Fibroblast of the aortic adventitia (primary cell): ENCODE results near the gene MTMR10. TPM values are rescaled to one million over a fixed set of nuclear protein-coding genes. Genes with fewer than 3 reads are reported as not detected.
A peak's percentile ranks its signal among the peaks of the same experiment; 100 is the strongest.

Experiments used
- DNase-seq: peaks from one replicate; pipeline ENCODE4 v3.0.0-alpha.2; 2010; ENCODE audit warnings: low read depth
- H3K4me3 ChIP-seq: 2 replicates; pipeline ENCODE4 v1.5.1; 2011; ENCODE audit warnings: low read depth, mild to moderate bottlenecking, control low read depth, low read length, moderate library complexity
- CTCF ChIP-seq: IDR thresholded peaks from 2 replicates; pipeline ENCODE4 v1.5.1; 2011; ENCODE audit warnings: mild to moderate bottlenecking, low read length, control low read depth, inconsistent platforms; ENCODE audit not compliant: insufficient read depth
- total RNA-seq: library from RNA; depleted of rRNA; stranded (reverse); fragments of >200 nt; gene quantifications from 2 replicates; pipeline ENCODE4 v1.2.3, GENCODE V29; 2012; ENCODE audit warnings: low replicate concordance

The MTMR10 gene
- total RNA-seq, 1 donor = 16.2 TPM

- DNase-seq = no peak
- no peak for TF ChIP-seq CTCF
- H3K4me3 ChIP-seq = no peak overlapping the region
Measured at GRCh38 chr15:30925686-30926085, 65.7 kb downstream of the MTMR10 start.

- TF ChIP-seq CTCF = no peak
- DNase-seq = peak; percentile 15
- no peak overlapping the region for H3K4me3 ChIP-seq
Measured at GRCh38 chr15:30924353-30924752, 67.1 kb downstream of the MTMR10 start.

- DNase-seq = no peak
- no peak for TF ChIP-seq CTCF
Measured at GRCh38 chr15:30923429-30923828, 68.0 kb downstream of the MTMR10 start.

GRCh38 chr15:30922480-30923311, 68.7 kb downstream of the MTMR10 start:
- no peak for TF ChIP-seq CTCF
- peak; percentile 2 for DNase-seq
- no peak overlapping the region for H3K4me3 ChIP-seq

More at GRCh38 chr15:30923429-30923828, 68.0 kb downstream of the MTMR10 start:
- H3K4me3 ChIP-seq = no peak overlapping the region

- H3K4me3 ChIP-seq = no peak overlapping the region
- DNase-seq = no peak
- TF ChIP-seq CTCF = no peak
Measured at GRCh38 chr15:30921781-30922479, 69.5 kb downstream of the MTMR10 start.

GRCh38 chr15:30921106-30921505, 70.3 kb downstream of the MTMR10 start:
- H3K4me3 ChIP-seq = no peak overlapping the region
- no peak for DNase-seq
- TF ChIP-seq CTCF = no peak
